Activated CD8-positive, alpha-beta T cell treated with anti-CD3 and anti-CD28 coated beads, Interleukin-2, amount 10 ng/mL, durations not matched to agents 7 days and 5 days (primary cell): Measurements from ENCODE around the gene GPRIN3. TPM values are rescaled to one million over a fixed set of nuclear protein-coding genes. Genes with fewer than 3 reads are reported as not detected.
A peak's percentile ranks its signal among the peaks of the same experiment; 100 is the strongest.

Experiments used
- ATAC-seq: fragments of 150-1000 bp; cut with Tn5 transposase; one replicate; pipeline ENCODE4 v1.10.0; 2021; ENCODE audit warnings: moderate library complexity
- CTCF ChIA-PET: fragments of 350-600 bp; sonication (Branson Sonifier 250); formaldehyde crosslinking; loops from one replicate; lab custom pipeline; 2021; ENCODE audit warnings: antibody characterized with exemption; lab: Charles Lee
- POLR2A ChIA-PET: fragments of 350-600 bp; sonication (Branson Sonifier 250); formaldehyde crosslinking; loops from one replicate; lab custom pipeline; 2021; ENCODE audit warnings: antibody characterized with exemption; lab: Charles Lee
- DNase-seq: peaks from one replicate; pipeline ENCODE4 v3.0.0-alpha.2; 2020
- H3K27ac Mint-ChIP-seq: one replicate; pipeline ENCODE4 v1.8.0; 2021; ENCODE audit warnings: mild to moderate bottlenecking, mixed read lengths
- H3K27me3 Mint-ChIP-seq: one replicate; pipeline ENCODE4 v1.8.0; 2021; ENCODE audit warnings: low read depth, mixed read lengths
- H3K36me3 Mint-ChIP-seq: one replicate; pipeline ENCODE4 v1.8.0; 2021; ENCODE audit warnings: low read depth, mixed read lengths
- H3K4me1 Mint-ChIP-seq: one replicate; pipeline ENCODE4 v1.8.0; 2021; ENCODE audit warnings: low read depth, mixed read lengths
- H3K4me3 Mint-ChIP-seq: one replicate; pipeline ENCODE4 v1.8.0; 2021; ENCODE audit warnings: mild to moderate bottlenecking, mixed read lengths
- H3K9me3 Mint-ChIP-seq: one replicate; pipeline ENCODE4 v1.8.0; 2022; ENCODE audit warnings: mixed read lengths; ENCODE audit not compliant: insufficient read depth
- total RNA-seq, 2 experiments: library from RNA; stranded (reverse); gene quantifications; one replicate each; pipeline ENCODE4 v1.2.3, GENCODE V29; 2021

Gene GPRIN3
- total RNA-seq, 2 experiments from 2014 or later: 40.6 to 40.8 TPM

- peak; percentile 47 for DNase-seq
- peaks cover 63% of the 10 kb centered on the region for H3K36me3 Mint-ChIP-seq
- CTCF ChIA-PET: interaction anchor here (1.0 to 2.9 kb wide), 15 partner anchors 8 to 175 kb away, joined by 3 to 14 read pairs (median 6); partner anchors contain the start of gene GPRIN3
- H3K27me3 Mint-ChIP-seq: no peaks in the 10 kb centered on the region
- H3K9me3 Mint-ChIP-seq: peaks cover 4% of the 10 kb centered on the region
- ATAC-seq: peak; percentile 67
- peaks cover 91% of the 10 kb centered on the region for H3K4me1 Mint-ChIP-seq
- POLR2A ChIA-PET: interaction anchor here (0.6 to 3.5 kb wide), 7 partner anchors 8 to 52 kb away, joined by 3 to 41 read pairs (median 7); partner anchors contain the start of gene GPRIN3
- H3K27ac Mint-ChIP-seq: peak overlapping the region; percentile 96
- H3K4me3 Mint-ChIP-seq: peak overlapping the region; percentile 60
Observed at GRCh38 chr4:89294573-89295269, 12.9 kb downstream of the GPRIN3 start.

GRCh38 chr4:89293299-89293698, 14.3 kb downstream of the GPRIN3 start:
- Mint-ChIP-seq H3K9me3 (peaks cover 4% of the 10 kb centered on the region), H3K27me3 (no peaks in the 10 kb centered on the region), H3K36me3 (peaks cover 72% of the 10 kb centered on the region), H3K27ac (peak overlapping the region; percentile 96), H3K4me1 (peaks cover 95% of the 10 kb centered on the region), H3K4me3 (peak overlapping the region; percentile 60)
- DNase-seq (no peak), ATAC-seq (no peak)
- ChIA-PET POLR2A (interaction anchor here (0.6 to 3.5 kb wide), 5 partner anchors 9 to 177 kb away, joined by 3 to 41 read pairs (median 28); partner anchors contain the start of gene GPRIN3), CTCF (interaction anchor here (0.7 to 2.9 kb wide), 8 partner anchors 9 to 142 kb away, joined by 3 to 14 read pairs (median 6); partner anchors contain the start of gene GPRIN3)

GRCh38 chr4:89290727-89291516, 16.7 kb downstream of the GPRIN3 start:
- peaks cover 4% of the 10 kb centered on the region for H3K9me3 Mint-ChIP-seq
- CTCF ChIA-PET: interaction anchor here (0.8 to 2.1 kb wide), 5 partner anchors 8 to 64 kb away, joined by 3 to 8 read pairs (median 4); partner anchors contain the start of gene GPRIN3
- POLR2A ChIA-PET: interaction anchor here (1.6 to 3.4 kb wide), 3 partner anchors 8 to 15 kb away, joined by 6 to 21 read pairs (median 8); no protein-coding TSS in a partner anchor
- ATAC-seq (no peak), DNase-seq (no peak)
- H3K4me1 Mint-ChIP-seq: peaks cover 96% of the 10 kb centered on the region
- peak overlapping the region; percentile 69 for H3K27ac Mint-ChIP-seq
- peaks cover 66% of the 10 kb centered on the region for H3K36me3 Mint-ChIP-seq
- H3K27me3 Mint-ChIP-seq: no peaks in the 10 kb centered on the region
- peak overlapping the region; percentile 26 for H3K4me3 Mint-ChIP-seq

- POLR2A ChIA-PET: interaction anchor here (1.3 to 3.4 kb wide), 3 partner anchors 10 to 13 kb away, joined by 4 to 21 read pairs (median 8); no protein-coding TSS in a partner anchor
- Mint-ChIP-seq H3K9me3 (peaks cover 4% of the 10 kb centered on the region), H3K27ac (peak overlapping the region; percentile 83), H3K36me3 (peaks cover 63% of the 10 kb centered on the region), H3K4me1 (peaks cover 95% of the 10 kb centered on the region), H3K4me3 (peak overlapping the region; percentile 34), H3K27me3 (no peaks in the 10 kb centered on the region)
- CTCF ChIA-PET: interaction anchor here (0.6 to 2.2 kb wide), 6 partner anchors 9 to 63 kb away, joined by 3 to 8 read pairs (median 4); no protein-coding TSS in a partner anchor
- ATAC-seq (no peak), DNase-seq (no peak)
Observed at GRCh38 chr4:89289312-89289711, 18.3 kb downstream of the GPRIN3 start.

GRCh38 chr4:89288430-89288829, 19.2 kb downstream of the GPRIN3 start:
- no peak for DNase-seq
- Mint-ChIP-seq H3K9me3 (peaks cover 4% of the 10 kb centered on the region), H3K4me1 (peaks cover 95% of the 10 kb centered on the region), H3K36me3 (peaks cover 66% of the 10 kb centered on the region), H3K4me3 (peak overlapping the region; percentile 34), H3K27ac (peak overlapping the region; percentile 83), H3K27me3 (no peaks in the 10 kb centered on the region)
- no peak for ATAC-seq
- ChIA-PET CTCF (interaction anchor here (1.7 to 2.8 kb wide), 4 partner anchors 10 to 32 kb away, joined by 3 to 14 read pairs (median 6); no protein-coding TSS in a partner anchor), POLR2A (interaction anchor here (1.3 to 3.4 kb wide), 2 partner anchors 9 to 11 kb away, joined by 4 to 21 read pairs; no protein-coding TSS in a partner anchor)

- DNase-seq (no peak), ATAC-seq (no peak)
- H3K4me1 Mint-ChIP-seq: peaks cover 95% of the 10 kb centered on the region
- H3K36me3 Mint-ChIP-seq: peaks cover 65% of the 10 kb centered on the region
- peaks cover 4% of the 10 kb centered on the region for H3K9me3 Mint-ChIP-seq
- POLR2A ChIA-PET: no interaction called here
- H3K4me3 Mint-ChIP-seq: no peak overlapping the region
- no peak overlapping the region for H3K27ac Mint-ChIP-seq
- H3K27me3 Mint-ChIP-seq: no peaks in the 10 kb centered on the region
- CTCF ChIA-PET: interaction anchor here (1.1 to 2.8 kb wide), 5 partner anchors 12 to 182 kb away, joined by 3 to 14 read pairs (median 5); no protein-coding TSS in a partner anchor
Observed at GRCh38 chr4:89287945-89288344, 19.7 kb downstream of the GPRIN3 start.

- POLR2A ChIA-PET: interaction anchor here (1.7 kb wide), 1 partner anchor 9 kb away, joined by 4 read pairs; no protein-coding TSS in a partner anchor
- H3K9me3 Mint-ChIP-seq: peaks cover 3% of the 10 kb centered on the region
Observed at GRCh38 chr4:89285745-89286144, 21.9 kb downstream of the GPRIN3 start.

GRCh38 chr4:89284828-89285227, 22.8 kb downstream of the GPRIN3 start:
- Mint-ChIP-seq H3K4me3 (peak overlapping the region; percentile 15), H3K4me1 (peaks cover 73% of the 10 kb centered on the region), H3K36me3 (peaks cover 55% of the 10 kb centered on the region), H3K27me3 (no peaks in the 10 kb centered on the region), H3K27ac (peak overlapping the region; percentile 78), H3K9me3 (peaks cover 3% of the 10 kb centered on the region)
- ChIA-PET CTCF (interaction anchor here (0.6 to 2.9 kb wide), 9 partner anchors 10 to 562 kb away, joined by 3 to 10 read pairs (median 6); no protein-coding TSS in a partner anchor), POLR2A (interaction anchor here (0.8 to 3.0 kb wide), 5 partner anchors 9 to 32 kb away, joined by 3 to 28 read pairs (median 9); no protein-coding TSS in a partner anchor)
- ATAC-seq: no peak
- DNase-seq: no peak

More at GRCh38 chr4:89285745-89286144, 21.9 kb downstream of the GPRIN3 start:
- peaks cover 81% of the 10 kb centered on the region for H3K4me1 Mint-ChIP-seq
- H3K27me3 Mint-ChIP-seq: no peaks in the 10 kb centered on the region
- CTCF ChIA-PET: interaction anchor here (0.8 to 2.8 kb wide), 7 partner anchors 8 to 149 kb away, joined by 3 to 14 read pairs (median 5); no protein-coding TSS in a partner anchor
- no peak for ATAC-seq
- H3K27ac Mint-ChIP-seq: peak overlapping the region; percentile 81
- H3K4me3 Mint-ChIP-seq: peak overlapping the region; percentile 51
- H3K36me3 Mint-ChIP-seq: peaks cover 60% of the 10 kb centered on the region
- DNase-seq: no peak

GRCh38 chr4:89284020-89284424, 23.6 kb downstream of the GPRIN3 start:
- ChIA-PET POLR2A (interaction anchor here (0.8 to 3.0 kb wide), 6 partner anchors 10 to 33 kb away, joined by 3 to 28 read pairs (median 7); no protein-coding TSS in a partner anchor), CTCF (interaction anchor here (1.0 to 2.9 kb wide), 7 partner anchors 11 to 57 kb away, joined by 3 to 10 read pairs (median 6); no protein-coding TSS in a partner anchor)
- H3K4me1 Mint-ChIP-seq: peaks cover 65% of the 10 kb centered on the region
- peaks cover 3% of the 10 kb centered on the region for H3K9me3 Mint-ChIP-seq
- H3K4me3 Mint-ChIP-seq: peak overlapping the region; percentile 50
- H3K36me3 Mint-ChIP-seq: peaks cover 47% of the 10 kb centered on the region
- peak; percentile 41 for ATAC-seq
- no peaks in the 10 kb centered on the region for H3K27me3 Mint-ChIP-seq
- no peak for DNase-seq
- H3K27ac Mint-ChIP-seq: peak overlapping the region; percentile 78

GRCh38 chr4:89283226-89284009, 24.2 kb downstream of the GPRIN3 start:
- peaks cover 59% of the 10 kb centered on the region for H3K4me1 Mint-ChIP-seq

More at GRCh38 chr4:89283226-89284009, 24.2 kb downstream of the GPRIN3 start:
- H3K9me3 Mint-ChIP-seq: peaks cover 3% of the 10 kb centered on the region
- no peaks in the 10 kb centered on the region for H3K27me3 Mint-ChIP-seq
- H3K27ac Mint-ChIP-seq: peak overlapping the region; percentile 78
- ATAC-seq: peak; percentile 76
- peak overlapping the region; percentile 50 for H3K4me3 Mint-ChIP-seq
- ChIA-PET POLR2A (interaction anchor here (0.9 to 3.0 kb wide), 4 partner anchors 10 to 22 kb away, joined by 5 to 28 read pairs (median 18); no protein-coding TSS in a partner anchor), CTCF (interaction anchor here (1.3 to 2.9 kb wide), 5 partner anchors 10 to 31 kb away, joined by 6 to 10 read pairs (median 7); no protein-coding TSS in a partner anchor)
- DNase-seq: peak; percentile 69
- peaks cover 47% of the 10 kb centered on the region for H3K36me3 Mint-ChIP-seq
